Epithelial cell of proximal tubule (primary cell): ENCODE results near the gene ADAP1. TPM values are rescaled to one million over a fixed set of nuclear protein-coding genes. Genes with fewer than 3 reads are reported as not detected.

Experiments
- DNase-seq: peaks from one replicate; pipeline ENCODE4 v3.0.0-alpha.2; 2011; ENCODE audit warnings: low read depth
- H3K4me3 ChIP-seq: 2 replicates; pipeline ENCODE4 v1.5.1; 2011; ENCODE audit warnings: low read depth, mild to moderate bottlenecking, low read length
- CTCF ChIP-seq: conservative IDR thresholded peaks from 2 replicates; pipeline ENCODE4 v1.5.1; 2012; ENCODE audit warnings: low read depth, mild to moderate bottlenecking, low read length
- total RNA-seq: library from RNA; depleted of rRNA; stranded (reverse); fragments of >200 nt; gene quantifications from 2 replicates; pipeline ENCODE4 v1.2.3, GENCODE V29; 2015

ADAP1 gene
- total RNA-seq, 1 donor from 2014 or later, result 7.2 TPM

- no peak for TF ChIP-seq CTCF
- H3K4me3 ChIP-seq, result no peak overlapping the region
- DNase-seq, result no peak
These were observed 31.1 kb downstream of the ADAP1 start for GRCh38 chr7:923108-924041.

- TF ChIP-seq CTCF, result no peak
- no peak overlapping the region for H3K4me3 ChIP-seq
- DNase-seq, result no peak
These were observed 32.0 kb downstream of the ADAP1 start for GRCh38 chr7:922334-923107.

- no peak for DNase-seq
- no peak for TF ChIP-seq CTCF
- no peak overlapping the region for H3K4me3 ChIP-seq
These were observed 32.7 kb downstream of the ADAP1 start for GRCh38 chr7:921581-922333.

DNA sequence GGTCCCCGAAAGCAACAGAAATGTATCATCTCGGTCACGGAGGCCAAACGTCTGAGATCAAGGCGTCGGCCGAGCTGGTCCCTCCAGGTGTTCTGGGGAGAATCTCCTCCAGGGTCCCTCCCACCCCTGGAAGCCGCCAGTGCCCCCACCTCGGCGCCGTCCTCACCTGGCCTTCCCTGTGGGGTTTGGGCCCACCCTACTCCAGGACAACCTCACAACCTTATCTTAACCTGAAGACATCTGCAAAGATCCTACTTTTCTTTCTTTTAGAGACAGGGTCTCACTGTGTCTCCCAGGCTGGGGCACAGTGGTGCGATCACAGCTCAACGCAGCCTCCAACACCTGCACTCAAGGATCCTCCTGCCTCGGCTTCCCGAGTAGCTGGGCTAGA is 33.4 kb downstream of the ADAP1 start:
- H3K4me3 ChIP-seq, result no peak overlapping the region
- no peak for DNase-seq
- TF ChIP-seq CTCF, result no peak

DNA sequence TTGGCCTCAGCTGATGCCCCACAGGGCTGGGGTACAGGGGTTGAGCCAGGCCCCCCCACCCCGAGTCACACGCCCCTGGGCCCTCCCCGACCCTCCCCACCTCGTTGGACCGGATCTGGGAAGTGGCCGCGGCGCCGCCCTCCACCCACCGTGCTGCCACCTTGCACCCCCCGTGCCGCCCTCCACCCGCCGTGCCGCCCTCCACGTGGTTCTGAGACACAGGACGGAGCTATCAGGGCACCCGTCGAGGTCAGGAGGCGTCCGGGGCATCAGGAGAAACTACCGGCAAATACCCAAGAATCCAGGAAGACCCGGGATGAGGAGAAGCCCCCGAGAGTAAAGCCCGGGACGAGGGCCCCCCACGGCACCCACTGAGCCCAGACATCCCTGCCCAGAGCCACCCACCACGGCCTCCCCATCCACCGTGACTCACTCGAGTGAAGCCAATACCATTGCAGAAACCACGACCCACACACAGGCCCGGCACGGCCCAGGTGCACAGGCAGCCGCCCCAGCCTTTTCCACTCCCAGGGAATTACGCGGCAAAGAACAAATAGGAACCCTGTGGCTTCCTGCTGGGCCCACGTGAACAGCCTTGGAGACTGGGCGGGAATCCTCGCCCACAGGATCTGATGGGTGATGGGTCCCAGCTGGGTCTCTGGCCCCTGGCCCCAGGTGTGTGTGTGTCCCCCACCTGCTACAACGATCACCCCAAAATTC is 34.0 kb downstream of the ADAP1 start:
- DNase-seq, result no peak
- no peak for TF ChIP-seq CTCF
- no peak overlapping the region for H3K4me3 ChIP-seq

GRCh38 chr7:919924-920341 is 34.5 kb downstream of the ADAP1 start:
- no peak for DNase-seq
- H3K4me3 ChIP-seq, result no peak overlapping the region
- no peak for TF ChIP-seq CTCF
